GM20000 (cell line): ENCODE measurements around the gene PHOX2B.

ENCODE experiments used
- DNase-seq: peaks from one replicate; pipeline ENCODE4 v3.0.0; 2012; ENCODE audit warnings: low spot score
- TF ChIP-seq, protein P1 (sequence below): IDR thresholded peaks from 2 replicates; pipeline ENCODE4 v1.5.1; 2012; ENCODE audit warnings: mild to moderate bottlenecking, control low read depth; ENCODE audit errors: extremely low read depth, missing control alignments

PHOX2B gene

DNA sequence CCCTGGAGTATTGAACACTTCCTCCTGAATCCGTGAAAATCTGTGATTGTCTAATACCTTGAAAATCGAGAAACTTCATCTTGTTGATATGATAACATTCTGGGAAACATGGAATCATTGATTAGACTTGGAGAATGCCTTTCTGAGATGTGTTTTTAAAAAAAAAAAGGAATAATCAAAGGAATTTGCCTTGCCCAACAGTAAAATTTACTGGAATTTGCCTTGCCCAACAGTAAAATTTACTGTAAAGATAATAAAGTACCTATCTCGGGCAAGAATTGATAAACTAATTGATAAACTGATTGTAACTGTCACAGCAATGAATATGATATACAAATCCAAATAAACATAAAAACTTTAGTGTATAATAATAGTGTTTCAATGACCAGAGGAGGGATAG, 44.7 kb downstream of the PHOX2B start:
- DNase-seq = no peak
- TF ChIP-seq, protein P1, sequence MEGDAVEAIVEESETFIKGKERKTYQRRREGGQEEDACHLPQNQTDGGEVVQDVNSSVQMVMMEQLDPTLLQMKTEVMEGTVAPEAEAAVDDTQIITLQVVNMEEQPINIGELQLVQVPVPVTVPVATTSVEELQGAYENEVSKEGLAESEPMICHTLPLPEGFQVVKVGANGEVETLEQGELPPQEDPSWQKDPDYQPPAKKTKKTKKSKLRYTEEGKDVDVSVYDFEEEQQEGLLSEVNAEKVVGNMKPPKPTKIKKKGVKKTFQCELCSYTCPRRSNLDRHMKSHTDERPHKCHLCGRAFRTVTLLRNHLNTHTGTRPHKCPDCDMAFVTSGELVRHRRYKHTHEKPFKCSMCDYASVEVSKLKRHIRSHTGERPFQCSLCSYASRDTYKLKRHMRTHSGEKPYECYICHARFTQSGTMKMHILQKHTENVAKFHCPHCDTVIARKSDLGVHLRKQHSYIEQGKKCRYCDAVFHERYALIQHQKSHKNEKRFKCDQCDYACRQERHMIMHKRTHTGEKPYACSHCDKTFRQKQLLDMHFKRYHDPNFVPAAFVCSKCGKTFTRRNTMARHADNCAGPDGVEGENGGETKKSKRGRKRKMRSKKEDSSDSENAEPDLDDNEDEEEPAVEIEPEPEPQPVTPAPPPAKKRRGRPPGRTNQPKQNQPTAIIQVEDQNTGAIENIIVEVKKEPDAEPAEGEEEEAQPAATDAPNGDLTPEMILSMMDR = no peak

DNA sequence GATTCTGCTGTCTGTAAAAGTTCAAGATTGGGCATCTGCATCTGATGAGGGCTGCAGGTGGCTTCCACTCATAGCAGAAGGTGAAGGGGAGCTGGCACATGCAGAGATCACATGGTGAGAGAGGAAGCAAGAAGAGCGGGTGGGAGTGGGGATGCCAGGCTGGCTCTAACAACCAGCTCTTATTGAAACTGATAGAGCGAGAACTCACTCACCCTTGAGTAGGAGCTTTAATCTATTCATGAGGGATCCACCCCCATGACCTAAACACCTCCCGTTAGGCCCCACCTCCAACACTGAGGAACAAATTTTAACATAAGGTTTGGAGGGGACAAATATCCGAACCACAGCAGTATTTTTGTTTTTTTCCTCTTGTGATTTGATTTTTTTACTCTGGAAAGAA, 45.8 kb downstream of the PHOX2B start:
- no peak for DNase-seq
- TF ChIP-seq, protein P1 = no peak

DNA sequence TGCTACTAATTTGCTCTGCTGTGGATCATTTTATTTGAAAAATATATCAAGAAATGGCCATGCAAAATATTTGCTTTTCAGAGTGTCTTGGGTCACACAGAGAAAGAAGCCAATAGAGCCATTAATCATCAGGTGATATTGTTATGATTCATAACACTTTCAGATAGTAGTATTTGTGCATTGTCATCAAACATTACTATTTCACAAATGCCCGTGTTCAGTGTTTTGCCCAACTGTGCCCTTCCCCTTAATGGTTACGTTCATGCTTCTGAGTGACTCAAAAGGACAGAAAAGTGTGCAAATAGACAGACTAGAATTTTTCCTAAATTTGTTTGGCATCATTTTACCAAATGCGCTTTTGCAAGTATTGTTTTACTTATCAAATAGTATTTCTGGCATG, 46.5 kb downstream of the PHOX2B start:
- TF ChIP-seq, protein P1 = no peak
- no peak for DNase-seq

DNA sequence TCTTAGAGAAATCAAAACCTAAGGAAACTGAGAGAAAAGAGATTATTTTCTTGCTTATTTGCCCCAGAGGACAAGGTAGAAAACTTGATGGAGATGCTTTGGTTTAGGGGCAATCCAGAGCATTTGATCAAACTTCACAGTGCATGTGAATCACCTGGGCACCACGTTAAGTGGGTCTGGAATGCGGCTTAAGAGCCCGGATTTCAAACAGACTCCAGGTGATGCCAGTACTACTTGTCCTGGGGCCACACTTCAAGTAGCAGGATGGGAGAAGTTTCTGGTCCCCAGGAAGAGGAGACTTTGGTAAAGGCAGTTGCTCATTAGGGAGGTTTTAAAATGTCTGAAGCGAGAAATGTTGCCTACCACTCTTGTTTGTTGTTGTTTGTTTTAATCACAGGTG, 51.8 kb downstream of the PHOX2B start:
- no peak for DNase-seq
- TF ChIP-seq, protein P1 = no peak

DNA sequence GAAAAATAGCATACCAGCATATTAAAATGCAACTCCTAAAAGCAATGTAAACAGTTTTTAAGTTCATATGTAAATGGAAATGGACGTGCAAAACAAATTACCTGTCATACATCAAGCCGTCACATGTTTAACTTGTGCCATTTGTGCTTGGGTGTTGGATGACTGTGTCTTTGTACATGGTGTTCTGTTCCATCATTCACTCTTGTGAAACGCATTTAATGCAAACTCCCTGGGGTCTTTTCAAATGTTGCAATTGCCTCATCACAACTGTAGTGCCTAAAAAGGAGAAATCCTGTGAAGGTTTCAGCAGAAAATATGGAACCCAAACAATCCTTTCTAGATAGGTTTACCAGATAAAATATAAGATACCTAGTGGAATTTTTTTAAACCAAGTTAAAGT, 52.4 kb downstream of the PHOX2B start:
- no peak for DNase-seq
- TF ChIP-seq, protein P1 = no peak
